CD4-positive, alpha-beta T cell treated with Interferon gamma for 1 hour (primary cell): ENCODE measurements around the gene KLHL29.
"Not testable (repeated sequence)": the region's sequence is repeated elsewhere in the genome, so short reads cannot be mapped to it uniquely, and the experiment has no call there.

Experiments used
- DNase-seq: peaks from one replicate; pipeline ENCODE4 v3.0.0-alpha.2; 2020

The KLHL29 gene

GRCh38 chr2:23384551-23385343 lies at the start of gene KLHL29:
Gene KLHL29 (plus strand): TSS chr2:23385179. CDS start chr2:23562197, 177,018 bp downstream.
- DNase-seq: peak; percentile 67

- DNase-seq: no peak
These were observed 49.4 kb upstream of the KLHL29 start for GRCh38 chr2:23335550-23335949.

- no peak for DNase-seq
These were observed 42.9 kb upstream of the KLHL29 start for GRCh38 chr2:23342075-23342474.

GRCh38 chr2:23346029-23346428 lies 39.0 kb upstream of the KLHL29 start:
- DNase-seq: no peak

- no peak for DNase-seq
These were observed 38.2 kb upstream of the KLHL29 start for GRCh38 chr2:23346781-23347180.

GRCh38 chr2:23347471-23348092 lies 37.4 kb upstream of the KLHL29 start:
- no peak for DNase-seq

GRCh38 chr2:23348093-23348481 lies 36.9 kb upstream of the KLHL29 start:
- DNase-seq: not testable (repeated sequence)

- no peak for DNase-seq
These were observed 35.5 kb upstream of the KLHL29 start for GRCh38 chr2:23349508-23349907.

GRCh38 chr2:23350041-23350791 lies 34.8 kb upstream of the KLHL29 start:
- DNase-seq: no peak

- no peak for DNase-seq
These were observed 34.1 kb upstream of the KLHL29 start for GRCh38 chr2:23350792-23351355.

GRCh38 chr2:23351388-23352141 lies 33.4 kb upstream of the KLHL29 start:
- DNase-seq: peak; percentile 15

- DNase-seq: no peak
These were observed 30.4 kb upstream of the KLHL29 start for GRCh38 chr2:23354554-23354953.

GRCh38 chr2:23355001-23355400 lies 30.0 kb upstream of the KLHL29 start:
- no peak for DNase-seq

GRCh38 chr2:23356711-23357110 lies 28.3 kb upstream of the KLHL29 start:
- DNase-seq: no peak

GRCh38 chr2:23359631-23360567 lies 25.1 kb upstream of the KLHL29 start:
- no peak for DNase-seq

GRCh38 chr2:23360571-23361125 lies 24.3 kb upstream of the KLHL29 start:
- DNase-seq: no peak

GRCh38 chr2:23361152-23361551 lies 23.8 kb upstream of the KLHL29 start:
- DNase-seq: no peak

- DNase-seq: no peak
These were observed 21.7 kb upstream of the KLHL29 start for GRCh38 chr2:23363268-23363667.

- no peak for DNase-seq
These were observed 21.1 kb upstream of the KLHL29 start for GRCh38 chr2:23363831-23364230.

- DNase-seq: no peak
These were observed 18.3 kb upstream of the KLHL29 start for GRCh38 chr2:23366720-23367119.

GRCh38 chr2:23367760-23368159 lies 17.2 kb upstream of the KLHL29 start:
- no peak for DNase-seq
